Thyroid gland (tissue), 4 donors: Measurements from ENCODE around the gene INPP5B.

Experiments
- CTCF ChIP-seq, 6 experiments: fragments of 200-600 bp in 3 of 6; fragments of 450-650 bp in 3 of 6; sonication (generic) in 3 of 6; IDR thresholded peaks; one replicate each; pipeline ENCODE4 v1.5.1; 2016 to 2019; ENCODE audit warnings: antibody characterized with exemption in 6 of 6, mild to moderate bottlenecking in 2 of 6, inconsistent platforms in 1 of 6, moderate library complexity in 1 of 6
- POLR2A ChIP-seq, 2 donors: fragments of 450-650 bp; IDR thresholded peaks; one replicate each; pipeline ENCODE4 v1.6.1; 2017; ENCODE audit warnings: antibody characterized with exemption in 2 of 2, mild to moderate bottlenecking in 2 of 2, moderate library complexity in 1 of 2

- TF ChIP-seq CTCF (IDR thresholded peaks at IDR 0.05) (no peak), POLR2A (IDR thresholded peaks at IDR 0.05) (no peak)
Measured at GRCh38 chr1:37955685-37956084, 8.8 kb upstream of the INPP5B start.
